Smooth muscle cell (in vitro differentiated cells): Measurements from ENCODE around the gene ARHGEF28. TPM values are rescaled to one million over a fixed set of nuclear protein-coding genes. Genes with fewer than 3 reads are reported as not detected.

Source experiments
- DNase-seq: peaks from one replicate; lab custom pipeline; 2025; ENCODE audit not compliant: unreplicated experiment; lab: John Stamatoyannopoulos, UW
- H2AFZ ChIP-seq: fragments of 200-600 bp; sonication (generic); 2 replicates; pipeline ENCODE4 v1.6.0; 2016; ENCODE audit warnings: antibody characterized with exemption, low read depth, mild to moderate bottlenecking
- H3F3A ChIP-seq: fragments of 200-600 bp; sonication (generic); 2 replicates; pipeline ENCODE4 v1.6.0; 2017; ENCODE audit warnings: antibody characterized with exemption, low read depth
- H3K27ac ChIP-seq: fragments of 200-600 bp; sonication (generic); 2 replicates; pipeline ENCODE4 v1.5.1; 2016; ENCODE audit warnings: low read depth, mild to moderate bottlenecking
- H3K27me3 ChIP-seq: fragments of 200-600 bp; sonication (generic); 2 replicates; pipeline ENCODE4 v1.6.1; 2016; ENCODE audit warnings: low read depth, mild to moderate bottlenecking
- H3K36me3 ChIP-seq: fragments of 200-600 bp; sonication (generic); 2 replicates; pipeline ENCODE4 v1.5.1; 2016; ENCODE audit warnings: low read depth
- H3K4me1 ChIP-seq: fragments of 200-600 bp; sonication (generic); 2 replicates; pipeline ENCODE4 v1.5.1; 2016; ENCODE audit warnings: low read depth
- H3K4me2 ChIP-seq: fragments of 200-600 bp; sonication (generic); 2 replicates; pipeline ENCODE4 v1.6.0; 2016; ENCODE audit warnings: mild to moderate bottlenecking
- H3K4me3 ChIP-seq: fragments of 200-600 bp; sonication (generic); 2 replicates; pipeline ENCODE4 v1.5.1; 2016; ENCODE audit warnings: mild to moderate bottlenecking
- H3K79me2 ChIP-seq: fragments of 200-600 bp; sonication (generic); 2 replicates; pipeline ENCODE4 v1.6.0; 2016; ENCODE audit warnings: low read depth, mild to moderate bottlenecking
- H3K9ac ChIP-seq: fragments of 200-600 bp; sonication (generic); 2 replicates; pipeline ENCODE4 v1.6.0; 2016; ENCODE audit warnings: low read depth
- H3K9me3 ChIP-seq: fragments of 200-600 bp; sonication (generic); replicated peaks from 2 replicates; pipeline ENCODE4 v1.5.1; 2016; ENCODE audit warnings: low read depth
- H4K20me1 ChIP-seq: fragments of 200-600 bp; sonication (generic); 2 replicates; pipeline ENCODE4 v1.6.0; 2016; ENCODE audit warnings: low read depth
- WGBS: methylation state at CpG from one replicate; pipeline ENCODE4 v1.1.7; 2016; ENCODE audit warnings: low lambda C conversion rate; 5-methylcytosine and 5-hydroxymethylcytosine counted together
- polyA plus RNA-seq: library from polyadenylated mRNA; unstranded; fragments of >200 nt; fragmentation: Nextera tagmentation; extraction: Ambion mirVana; gene quantifications from 2 replicates; pipeline ENCODE4 v1.2.1, GENCODE V29; 2016
- total RNA-seq: library from RNA; depleted of rRNA; stranded (reverse); fragments of >200 nt; gene quantifications from 2 replicates; pipeline ENCODE4 v1.2.3, GENCODE V29; 2014
- TF ChIP-seq, protein P1 (sequence below): fragments of 200-600 bp; sonication (generic); IDR thresholded peaks from 2 replicates; pipeline ENCODE4 v1.5.1; 2017; ENCODE audit warnings: borderline replicate concordance, mild to moderate bottlenecking, antibody characterized with exemption; ENCODE audit not compliant: insufficient read depth, poor library complexity, severe bottlenecking

Gene ARHGEF28
- total and polyA plus RNA-seq, 2 experiments from 2014 or later = 0.19 to 0.90 TPM

DNA sequence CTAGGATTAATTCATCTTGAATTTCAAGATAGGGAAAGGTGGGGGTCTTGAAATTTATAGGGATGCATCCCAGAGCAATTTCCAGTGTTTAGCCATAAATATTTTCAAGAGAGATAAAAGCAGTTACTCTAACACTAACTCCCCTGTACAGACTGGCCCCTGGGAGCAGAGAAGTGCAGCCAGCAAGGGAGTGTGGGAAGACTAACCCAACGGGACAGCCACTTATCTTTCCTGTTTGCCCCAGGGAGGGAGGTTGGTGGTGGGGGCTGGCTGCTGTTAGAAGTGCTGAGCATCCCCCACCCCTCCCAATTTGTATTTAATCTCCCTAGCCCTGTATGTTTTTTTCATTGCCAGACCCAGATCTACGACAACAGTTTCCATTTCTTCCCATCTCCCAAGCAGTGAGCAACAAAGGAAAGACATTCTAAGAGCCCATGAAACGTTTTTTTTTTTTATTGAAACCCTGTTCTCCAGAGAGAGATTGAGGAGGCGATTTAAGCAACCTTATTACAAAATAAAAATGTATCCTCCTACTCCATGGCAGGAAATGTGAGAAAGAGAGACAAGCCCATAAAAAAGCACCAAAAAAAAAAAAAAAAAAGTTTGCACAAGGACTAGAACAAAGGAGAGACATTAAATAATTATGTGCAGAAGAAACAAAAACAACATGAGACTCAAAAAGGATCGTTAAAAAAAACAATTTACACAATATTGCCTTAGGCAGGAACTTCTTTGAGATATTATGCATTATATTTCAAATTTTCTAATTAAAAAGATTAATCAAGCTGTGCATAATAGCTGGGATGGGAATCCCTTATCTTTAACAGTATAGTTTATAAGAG lies 343.4 kb downstream of the ARHGEF28 start:
- Histone ChIP-seq H3F3A (peaks cover 8% of the 10 kb centered on the region), H3K4me1 (peaks cover 11% of the 10 kb centered on the region), H3K4me2 (peak overlapping the region; percentile 33), H3K36me3 (no peaks in the 10 kb centered on the region), H3K27me3 (no peaks in the 10 kb centered on the region), H3K9me3 (no peaks in the 10 kb centered on the region), H3K27ac (no peak overlapping the region), H4K20me1 (no peaks in the 10 kb centered on the region), H3K79me2 (no peaks in the 10 kb centered on the region), H3K9ac (no peak overlapping the region), H3K4me3 (no peak overlapping the region), H2AFZ (no peak overlapping the region)
- TF ChIP-seq, protein P1, sequence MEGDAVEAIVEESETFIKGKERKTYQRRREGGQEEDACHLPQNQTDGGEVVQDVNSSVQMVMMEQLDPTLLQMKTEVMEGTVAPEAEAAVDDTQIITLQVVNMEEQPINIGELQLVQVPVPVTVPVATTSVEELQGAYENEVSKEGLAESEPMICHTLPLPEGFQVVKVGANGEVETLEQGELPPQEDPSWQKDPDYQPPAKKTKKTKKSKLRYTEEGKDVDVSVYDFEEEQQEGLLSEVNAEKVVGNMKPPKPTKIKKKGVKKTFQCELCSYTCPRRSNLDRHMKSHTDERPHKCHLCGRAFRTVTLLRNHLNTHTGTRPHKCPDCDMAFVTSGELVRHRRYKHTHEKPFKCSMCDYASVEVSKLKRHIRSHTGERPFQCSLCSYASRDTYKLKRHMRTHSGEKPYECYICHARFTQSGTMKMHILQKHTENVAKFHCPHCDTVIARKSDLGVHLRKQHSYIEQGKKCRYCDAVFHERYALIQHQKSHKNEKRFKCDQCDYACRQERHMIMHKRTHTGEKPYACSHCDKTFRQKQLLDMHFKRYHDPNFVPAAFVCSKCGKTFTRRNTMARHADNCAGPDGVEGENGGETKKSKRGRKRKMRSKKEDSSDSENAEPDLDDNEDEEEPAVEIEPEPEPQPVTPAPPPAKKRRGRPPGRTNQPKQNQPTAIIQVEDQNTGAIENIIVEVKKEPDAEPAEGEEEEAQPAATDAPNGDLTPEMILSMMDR = no peak
- DNase-seq = no peak
- WGBS = 43% methylated on average over 5 of the region's 5 CpGs

DNA sequence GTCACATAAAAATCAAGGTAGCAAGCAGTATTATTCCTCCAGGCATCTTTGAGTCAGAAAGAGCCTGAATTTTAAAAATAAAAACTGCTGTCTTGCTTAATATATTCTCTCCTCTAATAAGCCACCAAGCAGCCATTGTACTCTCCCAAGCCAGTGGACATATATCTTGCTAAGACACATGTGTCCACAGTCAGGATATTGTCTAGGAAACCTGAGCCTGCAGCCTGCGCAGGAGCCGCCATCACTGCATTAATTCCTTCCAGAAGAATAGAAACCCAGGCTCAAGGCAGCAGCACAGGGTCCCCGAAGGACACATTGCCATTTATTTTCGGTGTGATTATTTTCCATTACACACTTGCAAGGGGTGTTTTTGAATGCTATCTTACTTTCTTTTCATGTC lies 345.3 kb downstream of the ARHGEF28 start:
- 84% methylated on average over 4 of the region's 4 CpGs for WGBS
- no peak overlapping the region for H3K4me3 ChIP-seq
- H3F3A ChIP-seq = peaks cover 15% of the 10 kb centered on the region
- no peaks in the 10 kb centered on the region for H3K27me3 ChIP-seq
- no peaks in the 10 kb centered on the region for H3K36me3 ChIP-seq
- H4K20me1 ChIP-seq = no peaks in the 10 kb centered on the region
- no peak overlapping the region for H2AFZ ChIP-seq
- no peak for DNase-seq
- no peak overlapping the region for H3K27ac ChIP-seq
- H3K4me2 ChIP-seq = no peak overlapping the region
- no peaks in the 10 kb centered on the region for H3K9me3 ChIP-seq
- TF ChIP-seq, protein P1 = no peak
- H3K79me2 ChIP-seq = no peaks in the 10 kb centered on the region
- peaks cover 11% of the 10 kb centered on the region for H3K4me1 ChIP-seq
- no peak overlapping the region for H3K9ac ChIP-seq

DNA sequence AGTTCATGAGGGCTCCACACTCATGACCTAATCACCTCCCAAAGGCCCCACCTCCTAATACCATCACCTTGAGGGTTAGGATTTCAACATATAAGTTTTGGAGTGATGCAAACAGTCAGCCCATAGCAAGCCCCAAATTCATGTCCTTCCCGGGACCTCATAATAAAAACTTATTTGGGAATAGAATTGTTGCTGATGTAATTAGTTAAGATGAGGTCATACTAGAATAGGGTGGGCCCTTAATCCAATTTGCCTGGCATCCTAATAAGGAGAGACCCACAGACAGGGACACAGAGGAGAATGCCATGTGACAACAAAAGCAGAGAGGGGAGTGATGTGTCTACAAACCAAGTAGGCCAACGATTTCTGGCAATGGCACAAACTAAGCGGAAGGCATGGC lies 347.1 kb downstream of the ARHGEF28 start:
- no peak for DNase-seq
- Histone ChIP-seq H3K9ac (no peak overlapping the region), H3K4me1 (peaks cover 11% of the 10 kb centered on the region), H3K27ac (peak overlapping the region; percentile 58), H3K79me2 (no peaks in the 10 kb centered on the region), H3K36me3 (no peaks in the 10 kb centered on the region), H2AFZ (no peak overlapping the region), H3K4me3 (no peak overlapping the region), H3K9me3 (no peaks in the 10 kb centered on the region), H3K27me3 (no peaks in the 10 kb centered on the region), H4K20me1 (no peaks in the 10 kb centered on the region), H3F3A (peaks cover 15% of the 10 kb centered on the region), H3K4me2 (no peak overlapping the region)
- TF ChIP-seq, protein P1 = no peak
- 89% methylated on average over 3 of the region's 3 CpGs for WGBS
